ENCODE measurements around the gene CDCA8. TPM values are rescaled to one million over a fixed set of nuclear protein-coding genes. Genes with fewer than 3 reads are reported as not detected.

The CDCA8 gene
- polyA plus RNA-seq, 4 donors = 16.2 to 18.9 (median 17.4) TPM

Other genes starting within 250 kb of the CDCA8 start
- 1 to 10 TPM; 1.8 to 4.2 (median 2.3) TPM for gene ZC3H12A, start 217.9 kb upstream of the CDCA8 start, polyA plus RNA-seq (ENCODE audit: insufficient read length in 4 of 4)
- gene MEAF6, start 177.8 kb upstream of the CDCA8 start, polyA plus RNA-seq (ENCODE audit: insufficient read length in 4 of 4) = 10 to 100 TPM; 93.4 to 97.9 (median 96.3) TPM
- gene SNIP1, start 138.2 kb upstream of the CDCA8 start, polyA plus RNA-seq (ENCODE audit: insufficient read length in 4 of 4) = 10 to 100 TPM; 13.0 to 15.6 (median 14.0) TPM
- 10 to 100 TPM; 61.7 to 76.1 (median 65.6) TPM for gene DNALI1, start 135.6 kb upstream of the CDCA8 start, polyA plus RNA-seq (ENCODE audit: insufficient read length in 4 of 4)
- gene GNL2, start 96.6 kb upstream of the CDCA8 start, polyA plus RNA-seq (ENCODE audit: insufficient read length in 4 of 4) = 10 to 100 TPM; 62.7 to 84.1 (median 71.7) TPM
- gene RSPO1, start 57.6 kb upstream of the CDCA8 start, polyA plus RNA-seq (ENCODE audit: insufficient read length in 4 of 4) = 1 to 10 TPM; 4.6 to 7.9 (median 7.2) TPM
- under 1 TPM; 0.07 to 0.37 (median 0.19) TPM for gene EPHA10, start 72.6 kb downstream of the CDCA8 start, polyA plus RNA-seq (ENCODE audit: insufficient read length in 4 of 4)
- 1 to 10 TPM; 3.5 to 5.5 (median 4.7) TPM for gene MANEAL, start 101.3 kb downstream of the CDCA8 start, polyA plus RNA-seq (ENCODE audit: insufficient read length in 4 of 4)
- 10 to 100 TPM; 21.7 to 45.5 (median 30.0) TPM for gene C1orf122, start 115.3 kb downstream of the CDCA8 start, polyA plus RNA-seq (ENCODE audit: insufficient read length in 4 of 4)
- 10 to 100 TPM; 11.4 to 16.5 (median 12.7) TPM for gene YRDC, start 115.7 kb downstream of the CDCA8 start, polyA plus RNA-seq (ENCODE audit: insufficient read length in 4 of 4)
- 1 to 10 TPM; 8.0 to 9.5 (median 8.4) TPM for gene MTF1, start 167.1 kb downstream of the CDCA8 start, polyA plus RNA-seq (ENCODE audit: insufficient read length in 4 of 4)